Stomach smooth muscle (tissue), 2 donors: ENCODE data around the gene CLASRP.
"Not testable (repeated sequence)": the region's sequence is repeated elsewhere in the genome, so short reads cannot be mapped to it uniquely, and the experiment has no call there.

Source experiments
- H3K27ac ChIP-seq: one replicate; pipeline ENCODE4 v1.7.0; 2013; ENCODE audit warnings: mild to moderate bottlenecking, low read length, inconsistent platforms
- H3K27me3 ChIP-seq, 2 donors: one replicate each; pipeline ENCODE4 v1.7.0; 2013; ENCODE audit warnings: low read length in 2 of 2; ENCODE audit not compliant: insufficient read depth in 2 of 2, control insufficient read depth in 1 of 2
- H3K36me3 ChIP-seq, 2 donors: one replicate each; pipeline ENCODE4 v1.7.0; 2013; ENCODE audit warnings: low read length in 2 of 2; ENCODE audit not compliant: control insufficient read depth in 2 of 2, insufficient read depth in 2 of 2
- H3K4me1 ChIP-seq: one replicate; pipeline ENCODE4 v1.7.0; 2013; ENCODE audit warnings: low read length; ENCODE audit not compliant: control insufficient read depth, insufficient read depth
- H3K4me3 ChIP-seq, 2 donors: one replicate each; pipeline ENCODE4 v1.7.0; 2013; ENCODE audit warnings: low read length in 2 of 2
- H3K9ac ChIP-seq, 2 donors: one replicate each; pipeline ENCODE4 v1.7.0; 2013; ENCODE audit warnings: low read length in 2 of 2, mild to moderate bottlenecking in 1 of 2
- H3K9me3 ChIP-seq, 2 donors: one replicate each; pipeline ENCODE4 v1.7.0; 2013; ENCODE audit warnings: low read length in 2 of 2; ENCODE audit not compliant: control insufficient read depth in 2 of 2
- donor health status: healthy.
- donor health status: Pancreatic carcinoma.

CLASRP gene

GRCh38 chr19:45118106-45118505 lies 79.3 kb downstream of the CLASRP start:
- H3K9ac ChIP-seq = no peak overlapping the region
- peaks cover 5% of the 10 kb centered on the region for H3K4me1 ChIP-seq
- H3K27ac ChIP-seq = no peak overlapping the region

GRCh38 chr19:45118591-45119355 lies 79.9 kb downstream of the CLASRP start:
- not testable (repeated sequence) for H3K27ac ChIP-seq, H3K9me3 ChIP-seq, H3K4me3 ChIP-seq, H3K4me1 ChIP-seq, H3K36me3 ChIP-seq, H3K27me3 ChIP-seq, H3K9ac ChIP-seq

More at GRCh38 chr19:45118106-45118505, 79.3 kb downstream of the CLASRP start:
- Histone ChIP-seq H3K9me3 (no peaks in the 10 kb centered on the region), H3K4me3 (no peak overlapping the region), H3K36me3 (peaks cover 0 to 1% of the 10 kb centered on the region in 2 donors), H3K27me3 (no peaks in the 10 kb centered on the region)

GRCh38 chr19:45119582-45119981 lies 80.7 kb downstream of the CLASRP start:
- Histone ChIP-seq H3K4me3 (no peak overlapping the region), H3K9me3 (no peaks in the 10 kb centered on the region), H3K36me3 (peaks cover 0 to 2% of the 10 kb centered on the region in 2 donors), H3K27ac (no peak overlapping the region), H3K27me3 (no peaks in the 10 kb centered on the region), H3K9ac (no peak overlapping the region), H3K4me1 (peaks cover 5% of the 10 kb centered on the region)
